Glutamatergic neuron (in vitro differentiated cells): Measurements from ENCODE around the gene SYT6. TPM values are rescaled to one million over a fixed set of nuclear protein-coding genes. Genes with fewer than 3 reads are reported as not detected.

Source experiments
- DNase-seq: peaks from one replicate; pipeline ENCODE4 v3.0.0; 2022
- H3K27ac Mint-ChIP-seq: one replicate; pipeline ENCODE4 v1.8.0; 2020; ENCODE audit warnings: mild to moderate bottlenecking, mixed read lengths, inconsistent platforms; ENCODE audit not compliant: unreplicated experiment
- H3K27me3 Mint-ChIP-seq: one replicate; pipeline ENCODE4 v1.8.0; 2020; ENCODE audit warnings: mild to moderate bottlenecking, moderate library complexity, mixed read lengths, inconsistent platforms; ENCODE audit not compliant: unreplicated experiment
- H3K36me3 Mint-ChIP-seq: one replicate; pipeline ENCODE4 v1.8.0; 2020; ENCODE audit warnings: mild to moderate bottlenecking, mixed read lengths, inconsistent platforms; ENCODE audit not compliant: unreplicated experiment
- H3K4me1 Mint-ChIP-seq: one replicate; pipeline ENCODE4 v1.8.0; 2020; ENCODE audit warnings: mild to moderate bottlenecking, low read depth, mixed read lengths, inconsistent platforms; ENCODE audit not compliant: unreplicated experiment
- H3K4me3 Mint-ChIP-seq: one replicate; pipeline ENCODE4 v1.8.0; 2020; ENCODE audit warnings: mild to moderate bottlenecking, mixed read lengths, inconsistent platforms; ENCODE audit not compliant: unreplicated experiment
- H3K9me3 Mint-ChIP-seq: one replicate; pipeline ENCODE4 v1.8.0; 2020; ENCODE audit warnings: mild to moderate bottlenecking, moderate library complexity, mixed read lengths, inconsistent platforms; ENCODE audit not compliant: unreplicated experiment
- total RNA-seq: library from RNA; stranded (reverse); fragmentation: NEBNext Ultra II Directional; extraction: Animal tissue kit (Norgen Biotek cat#: 25700); gene quantifications from one replicate; pipeline ENCODE4 v1.2.1, GENCODE V29; 2021; ENCODE audit not compliant: unreplicated experiment
- TF ChIP-seq, protein P1 (sequence below): fragments of 200-600 bp; sonication (generic); IDR thresholded peaks from one replicate; pipeline ENCODE4 v1.5.0; 2021; ENCODE audit not compliant: partially characterized antibody, unreplicated experiment

The SYT6 gene
- total RNA-seq, 1 donor from 2014 or later = 11.1 TPM

DNA sequence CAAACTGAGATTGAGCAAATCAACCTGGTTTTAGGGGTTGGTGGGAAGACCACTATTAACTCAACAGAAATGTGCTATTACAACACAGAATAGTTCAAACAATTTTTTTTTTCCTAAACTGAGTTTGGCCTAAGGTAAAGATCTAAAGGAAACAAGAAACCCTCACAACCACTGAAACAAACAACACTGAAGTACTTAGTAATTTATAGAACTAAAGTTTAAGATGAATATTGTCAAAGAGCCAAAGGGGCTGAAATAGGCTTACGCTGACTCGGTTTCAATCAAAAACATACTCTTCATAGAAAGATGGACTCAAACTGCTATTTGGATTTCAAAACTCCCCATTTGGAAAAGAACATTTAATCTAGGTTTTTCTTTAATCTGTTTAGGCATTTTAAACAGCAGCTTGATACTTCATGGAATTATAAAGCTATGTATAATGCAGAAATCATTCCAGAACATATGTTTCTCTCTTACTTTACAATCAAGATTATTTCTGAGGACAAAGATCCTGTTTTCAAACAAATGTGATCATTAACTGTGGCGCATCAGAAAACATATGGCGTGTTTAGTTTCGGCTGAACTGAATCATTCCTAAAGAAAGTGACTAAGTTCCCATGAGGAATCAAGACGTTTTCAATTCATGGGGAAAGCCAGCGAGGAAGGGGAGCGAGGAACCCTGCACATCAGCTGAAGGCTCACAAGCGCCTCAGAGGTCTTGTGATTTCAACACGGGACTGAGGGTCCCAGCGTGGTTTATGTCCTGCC lies 62.7 kb downstream of the SYT6 start:
- H3K9me3 Mint-ChIP-seq = peaks cover 6% of the 10 kb centered on the region
- TF ChIP-seq, protein P1, sequence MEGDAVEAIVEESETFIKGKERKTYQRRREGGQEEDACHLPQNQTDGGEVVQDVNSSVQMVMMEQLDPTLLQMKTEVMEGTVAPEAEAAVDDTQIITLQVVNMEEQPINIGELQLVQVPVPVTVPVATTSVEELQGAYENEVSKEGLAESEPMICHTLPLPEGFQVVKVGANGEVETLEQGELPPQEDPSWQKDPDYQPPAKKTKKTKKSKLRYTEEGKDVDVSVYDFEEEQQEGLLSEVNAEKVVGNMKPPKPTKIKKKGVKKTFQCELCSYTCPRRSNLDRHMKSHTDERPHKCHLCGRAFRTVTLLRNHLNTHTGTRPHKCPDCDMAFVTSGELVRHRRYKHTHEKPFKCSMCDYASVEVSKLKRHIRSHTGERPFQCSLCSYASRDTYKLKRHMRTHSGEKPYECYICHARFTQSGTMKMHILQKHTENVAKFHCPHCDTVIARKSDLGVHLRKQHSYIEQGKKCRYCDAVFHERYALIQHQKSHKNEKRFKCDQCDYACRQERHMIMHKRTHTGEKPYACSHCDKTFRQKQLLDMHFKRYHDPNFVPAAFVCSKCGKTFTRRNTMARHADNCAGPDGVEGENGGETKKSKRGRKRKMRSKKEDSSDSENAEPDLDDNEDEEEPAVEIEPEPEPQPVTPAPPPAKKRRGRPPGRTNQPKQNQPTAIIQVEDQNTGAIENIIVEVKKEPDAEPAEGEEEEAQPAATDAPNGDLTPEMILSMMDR = no peak
- H3K36me3 Mint-ChIP-seq = no peaks in the 10 kb centered on the region
- peaks cover 16% of the 10 kb centered on the region for H3K4me1 Mint-ChIP-seq
- peaks cover 8% of the 10 kb centered on the region for H3K27me3 Mint-ChIP-seq
- no peak for DNase-seq
- H3K27ac Mint-ChIP-seq = no peak overlapping the region
- no peak overlapping the region for H3K4me3 Mint-ChIP-seq

DNA sequence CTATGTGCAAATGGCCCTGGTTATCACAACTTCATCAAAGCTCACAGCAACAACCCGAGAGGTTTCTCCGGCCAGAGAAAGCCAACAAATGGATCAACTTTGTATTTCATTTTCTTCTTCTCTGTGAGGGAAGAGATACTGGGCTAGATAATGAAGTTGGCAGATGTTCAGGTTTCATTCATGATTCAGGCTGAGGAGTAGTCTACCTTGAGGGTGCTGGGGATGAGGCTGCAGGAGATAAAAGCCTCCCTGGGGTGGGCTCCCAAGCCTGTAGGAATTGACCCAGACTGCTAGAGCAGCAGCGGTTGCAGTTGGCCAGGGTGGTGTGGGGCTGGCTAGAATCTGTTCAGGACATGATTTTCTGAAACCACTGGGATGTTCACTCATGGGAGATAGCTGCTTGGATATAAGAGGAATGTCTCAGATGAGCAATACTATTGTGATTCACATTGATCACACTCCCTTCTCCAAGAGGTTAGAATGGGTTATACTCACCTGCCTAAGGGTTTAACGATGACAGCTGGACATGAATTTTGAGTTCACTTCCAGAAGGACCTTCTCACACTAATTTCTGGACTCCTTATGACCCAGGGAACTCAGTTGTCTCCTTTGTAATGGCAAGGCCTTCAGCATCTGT lies 64.0 kb downstream of the SYT6 start:
- Mint-ChIP-seq H3K27ac (no peak overlapping the region), H3K9me3 (peaks cover 2% of the 10 kb centered on the region), H3K36me3 (peaks cover 5% of the 10 kb centered on the region), H3K4me1 (peaks cover 10% of the 10 kb centered on the region), H3K4me3 (no peak overlapping the region), H3K27me3 (peaks cover 5% of the 10 kb centered on the region)
- TF ChIP-seq, protein P1 = no peak
- DNase-seq = no peak

DNA sequence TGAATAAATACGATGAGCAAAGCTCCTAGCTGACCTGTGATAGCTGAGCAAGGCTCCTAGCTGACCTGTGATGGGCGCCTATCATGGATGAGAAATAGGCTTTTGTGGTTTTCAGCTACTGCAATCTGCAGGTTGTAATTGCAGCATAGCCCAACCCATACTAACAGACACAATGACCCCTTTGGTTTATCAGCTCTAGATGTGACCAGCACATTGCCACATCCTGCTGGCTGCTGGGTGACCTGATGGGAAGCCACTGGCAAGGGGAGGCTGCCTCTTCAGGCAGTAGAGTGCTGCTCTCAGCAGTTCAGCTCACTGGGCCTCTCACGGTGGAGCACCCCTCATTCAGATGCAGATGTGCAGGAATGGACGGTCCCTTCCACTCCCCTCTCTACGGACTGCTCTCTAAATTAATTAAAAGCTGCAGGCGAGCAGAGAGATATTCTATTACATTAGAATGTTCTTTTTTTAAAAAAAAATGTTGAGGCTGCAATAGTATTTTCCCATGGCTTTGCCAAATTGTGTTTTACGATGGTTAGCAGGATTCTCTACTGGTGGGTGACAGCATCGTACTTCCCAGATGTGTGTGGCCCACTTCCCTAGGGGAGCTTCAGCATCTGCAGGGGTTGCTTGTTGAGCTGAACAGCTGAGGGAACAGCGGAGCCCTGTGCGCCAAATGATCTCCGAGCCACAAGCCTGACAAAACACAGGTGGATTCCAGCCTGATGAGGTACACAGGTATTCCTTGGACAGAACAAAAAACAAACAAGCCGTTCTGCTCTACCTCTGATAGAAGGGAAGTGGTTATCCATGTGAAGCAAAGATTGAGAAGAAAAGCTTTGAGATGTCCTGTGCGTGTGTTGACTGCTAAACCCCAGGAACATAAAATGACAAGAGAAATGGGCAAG lies 65.0 kb downstream of the SYT6 start:
- no peak overlapping the region for H3K27ac Mint-ChIP-seq
- H3K9me3 Mint-ChIP-seq = peaks cover 2% of the 10 kb centered on the region
- no peak overlapping the region for H3K4me3 Mint-ChIP-seq
- DNase-seq = no peak
- H3K36me3 Mint-ChIP-seq = peaks cover 7% of the 10 kb centered on the region
- H3K27me3 Mint-ChIP-seq = peaks cover 5% of the 10 kb centered on the region
- H3K4me1 Mint-ChIP-seq = peaks cover 10% of the 10 kb centered on the region
- TF ChIP-seq, protein P1 = no peak

DNA sequence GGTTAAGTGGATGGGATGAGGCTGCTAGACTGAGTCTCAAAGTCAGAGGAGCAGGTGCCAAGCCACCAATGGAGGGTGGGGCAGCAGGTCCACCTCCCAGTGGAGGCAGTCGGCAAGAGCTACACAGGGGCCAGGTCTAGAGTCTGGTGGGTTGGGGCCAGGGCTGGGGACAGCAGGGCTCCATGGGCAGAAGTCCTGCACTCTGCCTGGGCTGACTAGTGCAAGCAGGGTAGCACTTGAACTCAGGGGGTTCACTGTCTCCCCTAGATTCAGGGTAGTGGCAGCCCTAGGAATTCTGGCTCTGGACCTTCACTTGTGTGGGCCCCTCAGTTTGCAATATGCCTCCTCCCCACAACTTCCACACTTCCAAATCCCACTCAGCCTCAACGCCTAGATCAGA lies 66.2 kb downstream of the SYT6 start:
- no peak for DNase-seq
- Mint-ChIP-seq H3K4me3 (no peak overlapping the region), H3K27me3 (peaks cover 5% of the 10 kb centered on the region), H3K36me3 (peaks cover 10% of the 10 kb centered on the region), H3K9me3 (peaks cover 2% of the 10 kb centered on the region), H3K4me1 (peaks cover 10% of the 10 kb centered on the region), H3K27ac (no peak overlapping the region)
- TF ChIP-seq, protein P1 = no peak
